ENCODE results near the gene UQCC2.

UQCC2 gene

GRCh38 chr6:33711140-33712129 lies at the start of gene UQCC2:
Gene UQCC2 (minus strand): TSS chr6:33711700. CDS start chr6:33711686, 14 bp downstream.
- peak; percentile 95 for DNase-seq

- peak; percentile 7 for DNase-seq
These were observed 48.6 kb upstream of the UQCC2 start for GRCh38 chr6:33759887-33760629.

GRCh38 chr6:33758815-33759216 lies 47.3 kb upstream of the UQCC2 start:
- peak; percentile 47 for DNase-seq

GRCh38 chr6:33757906-33758305 lies 46.4 kb upstream of the UQCC2 start:
- no peak for DNase-seq

- peak; percentile 16 for DNase-seq
These were observed 45.6 kb upstream of the UQCC2 start for GRCh38 chr6:33757113-33757512.

GRCh38 chr6:33756211-33756954 lies 44.9 kb upstream of the UQCC2 start:
- DNase-seq = no peak

- peak; percentile 69 for DNase-seq
These were observed 43.8 kb upstream of the UQCC2 start for GRCh38 chr6:33755070-33755869.

GRCh38 chr6:33754222-33754621 lies 42.7 kb upstream of the UQCC2 start:
- DNase-seq = no peak

- DNase-seq = no peak
These were observed 41.1 kb upstream of the UQCC2 start for GRCh38 chr6:33752646-33753015.

- DNase-seq = peak; percentile 64
These were observed 40.5 kb upstream of the UQCC2 start for GRCh38 chr6:33751771-33752645.

GRCh38 chr6:33750244-33750991 lies 38.9 kb upstream of the UQCC2 start:
- DNase-seq = no peak

GRCh38 chr6:33749401-33749800 lies 37.9 kb upstream of the UQCC2 start:
- DNase-seq = no peak

GRCh38 chr6:33748841-33749240 lies 37.3 kb upstream of the UQCC2 start:
- DNase-seq = no peak

- no peak for DNase-seq
These were observed 36.3 kb upstream of the UQCC2 start for GRCh38 chr6:33747823-33748222.

GRCh38 chr6:33746651-33747100 lies 35.2 kb upstream of the UQCC2 start, which contains the start of gene IP6K3:
Gene IP6K3 (minus strand): TSS chr6:33746905. CDS start chr6:33735476, 11,429 bp downstream.
- no peak for DNase-seq

GRCh38 chr6:33746036-33746600 lies 34.6 kb upstream of the UQCC2 start:
- no peak for DNase-seq

- peak; percentile 20 for DNase-seq
These were observed 34.0 kb upstream of the UQCC2 start for GRCh38 chr6:33745548-33745947.

- peak; percentile 80 for DNase-seq
These were observed 33.5 kb upstream of the UQCC2 start for GRCh38 chr6:33744895-33745546.

All from DMS153 (cell line).